DND-41 (cell line): ENCODE results near the gene SLC1A2.

Experiments
- CTCF ChIP-seq: IDR thresholded peaks from 2 replicates; pipeline ENCODE4 v1.5.1; 2012; ENCODE audit warnings: borderline replicate concordance, low read length, moderate library complexity, mild to moderate bottlenecking; ENCODE audit not compliant: poor library complexity, severe bottlenecking; ENCODE audit errors: extremely low read depth
- EZH2 ChIP-seq: IDR thresholded peaks from 3 replicates; pipeline ENCODE4 v1.6.1; 2012; ENCODE audit warnings: borderline replicate concordance, low read depth, mild to moderate bottlenecking, moderate library complexity, low read length, inconsistent platforms; ENCODE audit not compliant: severe bottlenecking

DNA sequence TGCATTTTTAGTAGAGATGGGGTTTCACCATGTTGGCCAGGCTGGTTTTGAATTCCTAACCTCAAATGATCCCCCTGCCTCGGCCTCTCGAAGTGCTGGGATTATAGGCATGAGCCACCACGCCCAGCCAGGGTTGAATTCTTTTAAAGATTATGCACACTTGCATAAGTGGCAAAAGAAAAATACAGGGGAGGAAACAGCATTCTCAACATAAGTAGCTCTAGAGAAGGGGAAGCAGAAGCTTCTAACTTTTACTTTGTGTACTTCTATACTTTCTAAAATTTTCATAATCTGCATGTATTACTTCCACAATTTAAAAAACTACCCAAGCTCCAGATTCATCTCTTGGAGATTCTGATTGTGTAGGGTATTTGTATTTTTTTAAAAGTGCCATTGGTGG is 108.0 kb downstream of the SLC1A2 start:
- TF ChIP-seq CTCF = no peak
- TF ChIP-seq EZH2 = no peak
